Esophagus muscularis mucosa (tissue), 4 donors: ENCODE data around the gene LGALS4.

ENCODE experiments used
- CTCF ChIP-seq, 3 experiments: fragments of 200-600 bp in 2 of 3; fragments of 450-650 bp in 1 of 3; sonication (generic) in 2 of 3; IDR thresholded peaks; one replicate each; pipeline ENCODE4 v1.5.1; 2017 to 2019; ENCODE audit warnings: antibody characterized with exemption in 3 of 3, mild to moderate bottlenecking in 2 of 3, moderate library complexity in 1 of 3
- EP300 ChIP-seq: sonication (generic); formaldehyde crosslinking; IDR thresholded peaks from one replicate; pipeline ENCODE4 v1.6.1; 2017; ENCODE audit warnings: antibody characterized with exemption
- POLR2A ChIP-seq: fragments of 450-650 bp; IDR thresholded peaks from one replicate; pipeline ENCODE4 v1.6.1; 2017; ENCODE audit warnings: antibody characterized with exemption, moderate library complexity, mild to moderate bottlenecking, low read depth
- POLR2AphosphoS5 ChIP-seq, 2 donors: sonication (generic); formaldehyde crosslinking; IDR thresholded peaks; one replicate each; pipeline ENCODE4 v1.6.1; 2017; ENCODE audit warnings: antibody characterized with exemption in 2 of 2

DNA sequence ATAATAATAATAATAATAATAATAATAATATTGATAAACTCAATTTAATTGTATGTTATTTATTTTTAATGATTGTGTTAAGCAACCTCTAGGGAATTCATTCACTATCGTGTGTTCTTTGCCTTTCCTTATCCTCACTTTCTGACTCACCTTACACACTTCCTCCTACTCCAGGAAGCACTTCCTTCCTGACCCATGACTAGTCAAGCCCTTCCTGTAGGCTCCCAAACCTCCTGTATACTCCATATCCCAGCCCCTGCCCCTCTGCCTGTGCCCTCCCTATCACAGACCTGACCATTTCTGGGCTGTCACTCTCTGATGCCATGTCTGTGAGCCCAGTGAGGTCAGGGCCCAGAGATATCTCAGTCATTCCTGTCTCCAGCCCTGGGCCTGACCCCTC lies 7.6 kb downstream of the LGALS4 start:
- TF ChIP-seq CTCF (IDR thresholded peaks at IDR 0.05) (no peak), EP300 (no peak), POLR2A (no peak), POLR2AphosphoS5 (IDR thresholded peaks at IDR 0.05) (no peak)
